ENCODE results near the gene SLC17A9. TPM values are rescaled to one million over a fixed set of nuclear protein-coding genes. Genes with fewer than 3 reads are reported as not detected.

Gene SLC17A9, protein sequence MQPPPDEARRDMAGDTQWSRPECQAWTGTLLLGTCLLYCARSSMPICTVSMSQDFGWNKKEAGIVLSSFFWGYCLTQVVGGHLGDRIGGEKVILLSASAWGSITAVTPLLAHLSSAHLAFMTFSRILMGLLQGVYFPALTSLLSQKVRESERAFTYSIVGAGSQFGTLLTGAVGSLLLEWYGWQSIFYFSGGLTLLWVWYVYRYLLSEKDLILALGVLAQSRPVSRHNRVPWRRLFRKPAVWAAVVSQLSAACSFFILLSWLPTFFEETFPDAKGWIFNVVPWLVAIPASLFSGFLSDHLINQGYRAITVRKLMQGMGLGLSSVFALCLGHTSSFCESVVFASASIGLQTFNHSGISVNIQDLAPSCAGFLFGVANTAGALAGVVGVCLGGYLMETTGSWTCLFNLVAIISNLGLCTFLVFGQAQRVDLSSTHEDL
- not detected in 2 replicates for polyA plus RNA-seq

GRCh38 chr20:62952373-62952967 lies at the start of gene SLC17A9:
TSS of gene SLC17A9 (plus strand) at chr20:62952709. CDS start at chr20:62952831, 122 bp downstream.

GRCh38 chr20:62926229-62927127 lies 26.0 kb upstream of the SLC17A9 start, which contains the start of gene DIDO1:
TSS of gene DIDO1 (minus strand) at chr20:62926505.

GRCh38 chr20:62938105-62938888 lies 14.2 kb upstream of the SLC17A9 start, which contains the start of gene GID8:
TSS of gene GID8 (plus strand) at chr20:62938147. CDS start at chr20:62941503, 3,356 bp downstream.

GRCh38 chr20:63006540-63007359 lies 54.2 kb downstream of the SLC17A9 start, which contains the start of gene BHLHE23:
TSS of gene BHLHE23 (minus strand) at chr20:63006964. CDS start at chr20:63006774, 190 bp downstream.

Other genes with a start within 250 kb of the SLC17A9 start
- gene NTSR1, start 243.9 kb upstream of the SLC17A9 start, polyA plus RNA-seq = not detected in 2 replicates
- 1.2 and 1.8 TPM in 2 replicates for gene MRGBP, start 156.2 kb upstream of the SLC17A9 start, polyA plus RNA-seq
- 0.35 and 1.4 TPM in 2 replicates for gene OGFR, start 147.9 kb upstream of the SLC17A9 start, polyA plus RNA-seq
- gene COL9A3, start 135.7 kb upstream of the SLC17A9 start, polyA plus RNA-seq = 1.3 and 1.8 TPM in 2 replicates
- gene TCFL5, start 90.9 kb upstream of the SLC17A9 start, polyA plus RNA-seq = 1.4 and 3.9 TPM in 2 replicates
- 5.7 TPM in 2 replicates for gene DIDO1, start 26.2 kb upstream of the SLC17A9 start, polyA plus RNA-seq
- gene GID8, start 14.6 kb upstream of the SLC17A9 start, polyA plus RNA-seq = 6.3 and 9.5 TPM in 2 replicates
- not detected in 2 replicates for gene BHLHE23, start 54.3 kb downstream of the SLC17A9 start, polyA plus RNA-seq

Measured in Purkinje cell (primary cell).